GM19035 (cell line): Measurements from ENCODE around the gene GPC5.
"Not testable (repeated sequence)": the region's sequence is repeated elsewhere in the genome, so short reads cannot be mapped to it uniquely, and the experiment has no call there.

ENCODE experiments used
- ATAC-seq: cut with Tn5 transposase; IDR thresholded peaks from one replicate; pipeline ENCODE4 v1.9.1; 2021; ENCODE audit not compliant: unreplicated experiment

GPC5 gene

GRCh38 chr13:91647361-91647990 lies 249.1 kb downstream of the GPC5 start:
- peak; percentile 58 for ATAC-seq

GRCh38 chr13:91648012-91648411 lies 249.6 kb downstream of the GPC5 start:
- ATAC-seq, result no peak

- ATAC-seq, result no peak
Measured at GRCh38 chr13:91649456-91649855, 251.0 kb downstream of the GPC5 start.

GRCh38 chr13:91652404-91653301 lies 254.2 kb downstream of the GPC5 start:
- no peak for ATAC-seq

GRCh38 chr13:91655731-91656130 lies 257.3 kb downstream of the GPC5 start:
- no peak for ATAC-seq

- ATAC-seq, result no peak
Measured at GRCh38 chr13:91657283-91657682, 258.9 kb downstream of the GPC5 start.

- ATAC-seq, result no peak
Measured at GRCh38 chr13:91659256-91660075, 261.0 kb downstream of the GPC5 start.

- ATAC-seq, result no peak
Measured at GRCh38 chr13:91660076-91660415, 261.6 kb downstream of the GPC5 start.

- no peak for ATAC-seq
Measured at GRCh38 chr13:91661692-91662490, 263.5 kb downstream of the GPC5 start.

- no peak for ATAC-seq
Measured at GRCh38 chr13:91664039-91664438, 265.6 kb downstream of the GPC5 start.

GRCh38 chr13:91667486-91667885 lies 269.1 kb downstream of the GPC5 start:
- ATAC-seq, result no peak

GRCh38 chr13:91668866-91669495 lies 270.6 kb downstream of the GPC5 start:
- ATAC-seq, result no peak

- not testable (repeated sequence) for ATAC-seq
Measured at GRCh38 chr13:91674347-91674746, 275.9 kb downstream of the GPC5 start.

- ATAC-seq, result no peak
Measured at GRCh38 chr13:91684746-91685145, 286.3 kb downstream of the GPC5 start.

- no peak for ATAC-seq
Measured at GRCh38 chr13:91690944-91691343, 292.5 kb downstream of the GPC5 start.

GRCh38 chr13:91693466-91693865 lies 295.0 kb downstream of the GPC5 start:
- ATAC-seq, result no peak

GRCh38 chr13:91698308-91698707 lies 299.9 kb downstream of the GPC5 start:
- no peak for ATAC-seq

- ATAC-seq, result no peak
Measured at GRCh38 chr13:91698767-91699166, 300.3 kb downstream of the GPC5 start.

GRCh38 chr13:91699863-91700262 lies 301.4 kb downstream of the GPC5 start:
- ATAC-seq, result no peak

- ATAC-seq, result no peak
Measured at GRCh38 chr13:91701975-91702374, 303.6 kb downstream of the GPC5 start.
